ENCODE measurements around the gene FBXL3. TPM values are rescaled to one million over a fixed set of nuclear protein-coding genes. Genes with fewer than 3 reads are reported as not detected.

The FBXL3 gene
- total and polyA plus RNA-seq, 2 of the 13 experiments (the other 11 are each of a cell fraction or from before 2014, with no cell fraction given) = 11.5 to 18.5 TPM

GRCh38 chr13:76968041-76968440 is 58.9 kb downstream of the FBXL3 start:
- BruUV-seq (replicated peaks) = no TSS peak
- FAIRE-seq (no peak), DNase-seq (ENCODE audit: low spot score) (no peak), ATAC-seq (no peak)
- Histone ChIP-seq H3K79me2 (ENCODE audit: insufficient read depth, low read length) (no peaks in the 10 kb centered on the region), H3K27ac (ENCODE audit: extremely low read length, insufficient read depth, low read length) (no peak overlapping the region), H3K4me2 (ENCODE audit: low read depth, low read length) (no peak overlapping the region), H2AFZ (ENCODE audit: low read length) (no peak overlapping the region), H3K4me1 (ENCODE audit: insufficient read depth, low read length) (no peaks in the 10 kb centered on the region), H3K9me3 (ENCODE audit: low read length) (no peaks in the 10 kb centered on the region), H3K9ac (ENCODE audit: insufficient read depth, low read depth, low read length) (no peak overlapping the region), H3K27me3 (ENCODE audit: control insufficient read depth in 1 of 2, insufficient read depth in 2 of 2, low read length in 2 of 2) (peaks cover 0 to 14% of the 10 kb centered on the region in 2 experiments; a peak in 1 of 5 replicates), H4K20me1 (ENCODE audit: insufficient read depth, low read length) (no peaks in the 10 kb centered on the region), H3K36me3 (replicated peaks in 1 of 2; ENCODE audit: control insufficient read depth in 1 of 2, insufficient read depth in 2 of 2, low read length in 2 of 2) (no peaks in the 10 kb centered on the region), H3K4me3 (replicated peaks in 1 of 3; ENCODE audit: insufficient read depth in 1 of 3, low read depth in 2 of 3, low read length in 3 of 3) (no peak overlapping the region)
- intact Hi-C loops (cut with micrococcal nuclease; ENCODE audit: unreplicated experiment) (no loop called here), in situ Hi-C loops (cut with HindIII; ENCODE audit: extremely low pct_ligation_motif_present, low pct_unique_long_range_greater_than_20kb) (no loop called here)
- ChIA-PET POLR2A (no interaction called here), CTCF (ENCODE audit: low intra/inter-chr PET ratio, low total read pairs) (no interaction called here)
- WGBS (ENCODE audit: low lambda C conversion rate) = no CpG with 5 or more reads among the region's 6 CpGs
- TF ChIP-seq POLR2G (IDR thresholded peaks at IDR 0.05; ENCODE audit: low read depth, low read length) = no peak
- no peak for TF ChIP-seq REPIN1 (CRISPR knock-in tag; IDR thresholded peaks at IDR 0.05; ENCODE audit: borderline replicate concordance, low read depth)
- no peak for TF ChIP-seq TRIM22 (IDR thresholded peaks at IDR 0.05)
- no peak for TF ChIP-seq LRRFIP1 (CRISPR knock-in tag; conservative IDR thresholded peaks at IDR 0.05)
- TF ChIP-seq IKZF5 (CRISPR knock-in tag; IDR thresholded peaks at IDR 0.05) = no peak
- TF ChIP-seq PREB (CRISPR knock-in tag; IDR thresholded peaks at IDR 0.05) = no peak
- no peak for TF ChIP-seq JUND (CRISPR knock-in tag; IDR thresholded peaks at IDR 0.05)
- no peak for TF ChIP-seq PAXIP1 (CRISPR knock-in tag; conservative IDR thresholded peaks at IDR 0.05)
- TF ChIP-seq ZNF503 (CRISPR knock-in tag; IDR thresholded peaks at IDR 0.05) = no peak
- no peak for TF ChIP-seq CREB3 (CRISPR knock-in tag; IDR thresholded peaks at IDR 0.05)

Data from HepG2 (cell line).